Vagina (tissue), 2 donors: ENCODE data around the gene SLA2. TPM values are rescaled to one million over a fixed set of nuclear protein-coding genes. Genes with fewer than 3 reads are reported as not detected.
"Not testable (repeated sequence)": the region's sequence is repeated elsewhere in the genome, so short reads cannot be mapped to it uniquely, and the experiment has no call there.

Experiments
- DNase-seq, 2 donors: peaks; one replicate each; pipeline ENCODE4 v3.0.0-alpha.2; 2017; ENCODE audit errors: extremely low spot score in 2 of 2
- H3K27ac ChIP-seq: fragments of 200-600 bp; sonication (generic); one replicate; pipeline ENCODE4 v1.5.1; 2019
- H3K27me3 ChIP-seq: fragments of 200-600 bp; sonication (generic); one replicate; pipeline ENCODE4 v1.5.1; 2019
- H3K36me3 ChIP-seq, 2 donors: fragments of 200-600 bp; sonication (generic); one replicate each; pipeline ENCODE4 v1.5.1; 2017 to 2019
- H3K4me1 ChIP-seq: fragments of 200-600 bp; sonication (generic); one replicate; pipeline ENCODE4 v1.5.1; 2019
- H3K4me3 ChIP-seq, 2 donors: fragments of 200-600 bp; sonication (generic); 1 replicate in 1 of 2; 2 replicates in 1 of 2; pipeline ENCODE4 v1.5.1; 2016 to 2019
- H3K9me3 ChIP-seq: fragments of 200-600 bp; sonication (generic); one replicate; pipeline ENCODE4 v1.5.1; 2019
- POLR2A ChIP-seq, 2 donors: fragments of 450-650 bp; IDR thresholded peaks; one replicate each; pipeline ENCODE4 v1.6.1; 2017; ENCODE audit warnings: antibody characterized with exemption in 2 of 2, mild to moderate bottlenecking in 2 of 2, moderate library complexity in 2 of 2
- POLR2AphosphoS5 ChIP-seq, 2 donors: sonication (generic); formaldehyde crosslinking; IDR thresholded peaks; one replicate each; pipeline ENCODE4 v1.9.0; 2017; ENCODE audit warnings: antibody characterized with exemption in 2 of 2, mild to moderate bottlenecking in 2 of 2, low read depth in 1 of 2; ENCODE audit not compliant: insufficient read depth in 1 of 2
- intact Hi-C: fragments of 100-400 bp; cut with DNase I; formaldehyde crosslinking; loops from one replicate; pipeline ENCODE4 v1.15.1; 2023
- total RNA-seq: library from RNA; depleted of rRNA; stranded (reverse); fragments of >200 nt; gene quantifications from one replicate; pipeline ENCODE4 v1.2.3, GENCODE V29; 2016
- TF ChIP-seq, protein P1 (sequence below), 3 experiments: fragments of 450-650 bp in 2 of 3; fragments of 200-600 bp in 1 of 3; sonication (generic) in 1 of 3; IDR thresholded peaks; one replicate each; pipeline ENCODE4 v1.5.1; 2017 to 2019; ENCODE audit warnings: antibody characterized with exemption in 3 of 3, mild to moderate bottlenecking in 2 of 3, moderate library complexity in 2 of 3

Gene SLA2
- total RNA-seq, 1 donor from 2014 or later: 3.7 TPM

DNA sequence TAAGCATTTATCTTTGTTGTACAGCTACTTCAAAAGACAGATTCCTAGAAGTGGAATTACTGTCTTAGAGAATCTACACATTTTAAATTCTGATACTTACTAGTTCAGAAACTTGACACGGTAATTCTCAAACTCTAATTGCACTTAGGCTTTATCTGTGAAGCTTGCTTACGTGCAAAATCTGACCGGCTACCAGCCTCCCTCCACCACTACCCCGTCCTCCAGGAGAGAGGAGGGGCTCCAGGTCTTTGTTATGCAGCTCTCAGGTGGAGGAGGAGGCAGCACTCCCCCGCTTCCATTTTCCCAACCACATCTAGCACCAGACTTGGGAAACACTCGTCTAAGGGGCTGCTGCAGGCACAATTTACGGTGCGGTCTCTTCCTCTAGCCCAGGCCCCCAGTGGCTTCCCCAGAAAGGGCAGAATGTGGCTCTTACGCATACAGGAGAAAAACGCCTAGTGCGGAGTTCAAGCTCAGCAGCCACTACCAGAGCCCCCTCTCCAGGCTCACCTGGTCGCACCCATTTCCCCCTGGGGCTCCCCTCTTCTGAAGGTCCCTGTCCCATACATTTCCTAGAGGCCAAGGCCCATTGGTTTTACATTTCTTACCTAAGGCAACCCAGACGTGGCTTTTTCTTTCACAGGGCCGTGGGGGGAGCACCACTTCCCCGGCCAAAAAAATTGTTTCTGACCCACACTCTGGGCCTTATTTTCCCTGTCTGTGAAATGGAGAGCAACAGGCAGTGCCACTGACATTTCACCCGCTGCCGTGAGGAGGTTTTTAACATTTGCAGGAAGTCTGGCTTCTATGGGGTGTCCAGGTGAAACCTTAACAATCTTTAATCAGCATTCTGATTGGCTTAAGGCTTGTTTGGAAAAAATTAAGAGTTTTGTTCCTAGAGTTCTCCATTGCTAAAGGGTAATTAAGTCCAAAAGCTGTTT is 74.2 kb downstream of the SLA2 start:
- intact Hi-C loops: loop anchor here (2.0 to 10.0 kb wide), 2 partner anchors 21 to 293 kb away; a partner anchor contains a TSS
- TF ChIP-seq POLR2A (IDR thresholded peaks at IDR 0.05) (no peak), POLR2AphosphoS5 (IDR thresholded peaks at IDR 0.05; ENCODE audit: insufficient read depth in 1 of 2, low read depth in 1 of 2) (no peak)
- TF ChIP-seq, protein P1, sequence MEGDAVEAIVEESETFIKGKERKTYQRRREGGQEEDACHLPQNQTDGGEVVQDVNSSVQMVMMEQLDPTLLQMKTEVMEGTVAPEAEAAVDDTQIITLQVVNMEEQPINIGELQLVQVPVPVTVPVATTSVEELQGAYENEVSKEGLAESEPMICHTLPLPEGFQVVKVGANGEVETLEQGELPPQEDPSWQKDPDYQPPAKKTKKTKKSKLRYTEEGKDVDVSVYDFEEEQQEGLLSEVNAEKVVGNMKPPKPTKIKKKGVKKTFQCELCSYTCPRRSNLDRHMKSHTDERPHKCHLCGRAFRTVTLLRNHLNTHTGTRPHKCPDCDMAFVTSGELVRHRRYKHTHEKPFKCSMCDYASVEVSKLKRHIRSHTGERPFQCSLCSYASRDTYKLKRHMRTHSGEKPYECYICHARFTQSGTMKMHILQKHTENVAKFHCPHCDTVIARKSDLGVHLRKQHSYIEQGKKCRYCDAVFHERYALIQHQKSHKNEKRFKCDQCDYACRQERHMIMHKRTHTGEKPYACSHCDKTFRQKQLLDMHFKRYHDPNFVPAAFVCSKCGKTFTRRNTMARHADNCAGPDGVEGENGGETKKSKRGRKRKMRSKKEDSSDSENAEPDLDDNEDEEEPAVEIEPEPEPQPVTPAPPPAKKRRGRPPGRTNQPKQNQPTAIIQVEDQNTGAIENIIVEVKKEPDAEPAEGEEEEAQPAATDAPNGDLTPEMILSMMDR (IDR thresholded peaks at IDR 0.05): no peak

DNA sequence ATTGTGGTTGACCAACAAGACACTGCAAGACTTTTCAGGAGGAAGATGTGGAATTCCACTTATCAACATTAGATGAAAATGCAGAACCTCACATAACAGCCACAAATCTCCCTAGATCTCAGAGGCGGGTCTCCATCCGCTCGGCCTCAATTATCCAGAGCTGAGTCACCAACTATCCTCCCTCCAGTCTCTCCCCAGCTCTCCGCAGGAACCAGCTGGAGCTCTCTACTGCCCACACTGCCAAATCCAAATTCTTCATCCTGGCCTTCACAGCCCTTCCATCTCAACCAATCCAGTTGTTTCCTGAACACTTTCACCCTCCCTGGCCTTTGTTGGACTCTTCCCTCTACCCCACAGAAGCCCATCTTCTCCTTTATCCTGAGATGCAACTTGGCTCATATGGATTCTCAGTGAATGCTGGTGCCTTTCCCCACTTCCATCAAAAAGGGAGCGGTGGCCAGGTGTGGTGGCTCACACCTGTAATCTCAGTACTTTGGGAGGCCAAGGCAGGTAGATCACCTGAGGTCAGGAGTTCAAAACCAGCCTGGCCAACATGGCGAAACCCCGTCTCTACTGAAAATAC is 76.1 kb downstream of the SLA2 start:
- TF ChIP-seq, protein P1 (IDR thresholded peaks at IDR 0.05): no peak
- TF ChIP-seq POLR2AphosphoS5 (IDR thresholded peaks at IDR 0.05; ENCODE audit: insufficient read depth in 1 of 2, low read depth in 1 of 2) (no peak), POLR2A (IDR thresholded peaks at IDR 0.05) (no peak)
- intact Hi-C loops: loop anchor here (10.0 kb wide), 1 partner anchor 295 kb away; a partner anchor contains a TSS
- Histone ChIP-seq H3K27ac (no peak overlapping the region), H3K4me1 (peaks cover 15% of the 10 kb centered on the region), H3K27me3 (no peaks in the 10 kb centered on the region), H3K36me3 (no peaks in the 10 kb centered on the region), H3K4me3 (no peak overlapping the region), H3K9me3 (peaks cover 2% of the 10 kb centered on the region)
- no peak for DNase-seq

More for the DNA sequence above, 74.2 kb downstream of the SLA2 start:
- Histone ChIP-seq H3K4me1 (peaks cover 29% of the 10 kb centered on the region), H3K4me3 (no peak overlapping the region), H3K9me3 (no peaks in the 10 kb centered on the region), H3K27me3 (no peaks in the 10 kb centered on the region), H3K36me3 (no peaks in the 10 kb centered on the region), H3K27ac (peak overlapping the region; percentile 98)
- no peak for DNase-seq

DNA sequence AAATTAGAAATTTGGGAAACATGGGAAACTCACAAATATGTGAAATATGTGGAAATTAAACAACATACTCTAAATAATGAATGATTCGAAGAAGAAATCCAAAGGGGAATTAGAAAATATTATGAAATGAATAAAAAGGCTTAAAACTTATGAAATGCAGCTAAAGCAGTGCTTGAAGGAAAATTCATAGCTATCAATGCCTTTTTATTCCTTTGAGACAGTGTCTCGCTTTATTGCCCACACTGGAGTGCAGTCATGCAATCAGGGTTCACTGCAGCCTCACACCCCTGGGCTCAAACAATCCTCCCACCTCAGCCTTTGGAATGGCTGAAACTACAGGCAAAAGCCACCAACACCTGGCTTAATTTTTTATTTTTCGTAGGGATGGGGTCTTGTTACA is 80.5 kb downstream of the SLA2 start:
- H3K27ac ChIP-seq: no peak overlapping the region
- intact Hi-C loops: no loop called here
- no peaks in the 10 kb centered on the region for H3K4me1 ChIP-seq
- peaks cover 3% of the 10 kb centered on the region for H3K9me3 ChIP-seq
- H3K4me3 ChIP-seq: no peak overlapping the region
- no peaks in the 10 kb centered on the region for H3K27me3 ChIP-seq
- TF ChIP-seq POLR2AphosphoS5 (IDR thresholded peaks at IDR 0.05; ENCODE audit: insufficient read depth in 1 of 2, low read depth in 1 of 2) (no peak), POLR2A (IDR thresholded peaks at IDR 0.05) (no peak)
- TF ChIP-seq, protein P1 (IDR thresholded peaks at IDR 0.05): no peak
- no peaks in the 10 kb centered on the region for H3K36me3 ChIP-seq
- DNase-seq: no peak

DNA sequence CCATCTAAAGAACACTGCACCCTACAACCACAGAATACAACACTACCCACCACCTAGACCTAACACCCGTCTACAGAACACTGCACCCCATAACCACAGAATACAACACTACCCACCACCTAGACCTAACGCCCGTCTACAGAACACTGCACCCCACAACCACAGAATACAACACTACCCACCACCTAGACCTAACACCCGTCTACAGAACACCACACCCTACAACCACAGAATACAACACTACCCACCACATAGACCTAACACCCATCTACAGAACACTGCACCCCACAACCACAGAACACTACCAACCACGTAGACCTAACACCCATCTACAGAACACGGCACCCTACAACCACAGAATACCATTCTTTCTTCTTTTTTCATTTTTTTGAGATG is 81.3 kb downstream of the SLA2 start:
- H3K27me3 ChIP-seq, H3K9me3 ChIP-seq, H3K4me3 ChIP-seq, DNase-seq, H3K27ac ChIP-seq, H3K36me3 ChIP-seq, H3K4me1 ChIP-seq, intact Hi-C loops: not testable (repeated sequence)

DNA sequence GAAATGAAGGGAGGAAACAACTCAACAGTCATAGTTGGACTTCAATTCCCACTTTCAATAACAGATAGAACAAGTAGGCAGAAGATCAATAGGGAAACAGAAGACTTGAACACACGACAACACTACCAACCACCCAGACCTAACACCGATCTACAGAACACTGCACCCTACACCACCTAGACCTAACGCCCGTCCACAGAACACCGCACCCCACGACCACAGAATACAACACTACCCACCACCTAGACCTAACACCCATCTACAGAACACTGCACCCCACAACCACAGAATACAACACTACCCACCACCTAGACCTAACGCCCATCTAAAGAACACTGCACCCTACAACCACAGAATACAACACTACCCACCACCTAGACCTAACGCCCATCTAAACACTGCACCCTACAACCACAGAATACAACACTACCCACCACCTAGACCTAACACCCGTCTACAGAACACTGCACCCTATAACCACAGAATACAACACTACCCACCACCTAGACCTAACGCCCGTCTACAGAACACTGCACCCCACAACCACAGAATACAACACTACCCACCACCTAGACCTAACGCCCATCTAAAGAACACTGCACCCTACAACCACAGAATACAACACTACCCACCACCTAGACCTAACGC is 81.8 kb downstream of the SLA2 start:
- DNase-seq, H3K4me3 ChIP-seq, H3K27me3 ChIP-seq, intact Hi-C loops, H3K27ac ChIP-seq, H3K36me3 ChIP-seq, H3K9me3 ChIP-seq, H3K4me1 ChIP-seq: not testable (repeated sequence)
